K562 (cell line): Measurements from ENCODE around the gene IL17REL. TPM values are rescaled to one million over a fixed set of nuclear protein-coding genes. Genes with fewer than 3 reads are reported as not detected.

Experiments used
- ATAC-seq: fragments of 200-7000 bp; cut with Tn5 transposase; 3 replicates; pipeline ENCODE4 v1.9.1; 2020; ENCODE audit warnings: moderate library complexity
- BruUV-seq: library from RNA; stranded (reverse); fragments of 400-500 nt; replicated peaks from 2 replicates; lab custom pipeline; 2021; lab: Mats Ljungman, UMichigan
- CTCF ChIA-PET: fragments of 300-600 bp; formaldehyde crosslinking; extraction: SDS; loops from one replicate; lab custom pipeline; 2021; ENCODE audit warnings: low intra/inter-chr PET ratio; lab: Yijun Ruan, JAX
- POLR2A ChIA-PET: fragments of 300-600, 350-650 bp; sonication (Branson Sonifier 250); formaldehyde crosslinking; extraction: SDS; loops from one replicate; lab custom pipeline; 2021; ENCODE audit warnings: antibody characterized with exemption, inconsistent platforms; lab: Yijun Ruan, JAX
- DNase-seq, 4 experiments: peaks; one replicate each; pipeline versions ENCODE4 v3.0.0 to v3.0.0-alpha.2; 2011 to 2018; ENCODE audit warnings: low spot score in 3 of 4, mixed read lengths in 3 of 4; ENCODE audit errors: extremely low read depth in 1 of 4
- FAIRE-seq: peaks from 2 replicates; lab custom pipeline; 2011; peaks lifted over from hg19 to GRCh38; lab: Jason Lieb, UNC
- H2AFZ ChIP-seq: 2 replicates; pipeline ENCODE4 v1.6.0; 2011; ENCODE audit warnings: low read depth, low read length, control low read depth, inconsistent platforms
- H3K27ac ChIP-seq: fragments of 200-600 bp; 3 replicates; pipeline ENCODE4 v1.8.0; 2011; ENCODE audit warnings: low read depth, mild to moderate bottlenecking, control low read depth, inconsistent platforms, low read length, moderate library complexity, mixed read lengths; ENCODE audit errors: extremely low read depth
- H3K27me3 ChIP-seq, 2 experiments: fragments of 300-600 bp in 1 of 2; 2 replicates in 1 of 2; 3 replicates in 1 of 2; pipeline versions ENCODE4 v1.6.0 to v1.8.0; 2011; ENCODE audit warnings: inconsistent platforms in 2 of 2, low read length in 2 of 2, mild to moderate bottlenecking in 1 of 2, mixed read lengths in 1 of 2, moderate library complexity in 1 of 2; ENCODE audit not compliant: control insufficient read depth in 2 of 2, insufficient read depth in 2 of 2
- H3K36me3 ChIP-seq: fragments of 300-600 bp; 3 replicates; pipeline ENCODE4 v1.8.0; 2011; ENCODE audit warnings: mild to moderate bottlenecking, low read length, inconsistent platforms; ENCODE audit not compliant: control insufficient read depth, insufficient read depth
- H3K4me1 ChIP-seq, 2 experiments: fragments of 200-600 bp in 1 of 2; replicated peaks in 1 of 2; 2 replicates in 1 of 2; 3 replicates in 1 of 2; pipeline versions ENCODE4 v1.5.1 to v1.8.0; 2011; ENCODE audit warnings: inconsistent platforms in 2 of 2, low read length in 2 of 2, mild to moderate bottlenecking in 1 of 2, mixed read lengths in 1 of 2, moderate library complexity in 1 of 2; ENCODE audit not compliant: control insufficient read depth in 2 of 2, insufficient read depth in 2 of 2
- H3K4me2 ChIP-seq: 2 replicates; pipeline ENCODE4 v1.6.1; 2011; ENCODE audit warnings: low read length, control low read depth, inconsistent platforms, mixed read lengths; ENCODE audit not compliant: insufficient read depth
- H3K4me3 ChIP-seq: fragments of 200-600 bp; sonication (generic), shearing (Covaris generic); 2 replicates; pipeline ENCODE4 v1.5.1; 2016; ENCODE audit warnings: control low read depth, inconsistent platforms
- H3K79me2 ChIP-seq: fragments of 200-600 bp; 3 replicates; pipeline ENCODE4 v1.8.0; 2011; ENCODE audit warnings: low read length, inconsistent platforms; ENCODE audit not compliant: control insufficient read depth, insufficient read depth
- H3K9ac ChIP-seq, 2 experiments: 2 replicates each; pipeline versions ENCODE4 v1.6.0 to v1.6.1; 2011; ENCODE audit warnings: low read depth in 2 of 2, low read length in 2 of 2, control low read depth in 1 of 2, inconsistent platforms in 1 of 2, mild to moderate bottlenecking in 1 of 2, mixed read lengths in 1 of 2; ENCODE audit not compliant: insufficient read depth in 1 of 2
- H3K9me1 ChIP-seq: one replicate; pipeline ENCODE4 v1.6.0; 2011; ENCODE audit warnings: inconsistent platforms, mild to moderate bottlenecking, low read length, moderate library complexity; ENCODE audit not compliant: control insufficient read depth, insufficient read depth
- H3K9me3 ChIP-seq: replicated peaks from 2 replicates; pipeline ENCODE4 v1.5.1; 2011; ENCODE audit warnings: low read depth, low read length, inconsistent platforms; ENCODE audit not compliant: control insufficient read depth, insufficient read depth
- H4K20me1 ChIP-seq: replicated peaks from 2 replicates; pipeline ENCODE4 v1.6.1; 2011; ENCODE audit warnings: low read length, inconsistent platforms, mixed read lengths; ENCODE audit not compliant: control insufficient read depth, insufficient read depth
- BMI1 ChIP-seq: fragments of 150-350 bp; IDR thresholded peaks from 2 replicates; pipeline ENCODE4 v1.6.1; 2014; ENCODE audit warnings: low read length
- EHMT2 ChIP-seq: fragments of 450-650 bp; IDR thresholded peaks from 2 replicates; pipeline ENCODE4 v1.6.1; 2018; ENCODE audit warnings: antibody characterized with exemption
- GATA2 ChIP-seq: sonication (generic); formaldehyde crosslinking; IDR thresholded peaks from 2 replicates; pipeline ENCODE4 v1.4.0; 2020; ENCODE audit warnings: mild to moderate bottlenecking, missing genetic modification reagents
- JUND ChIP-seq, 2 experiments: IDR thresholded peaks; 2 replicates in 1 of 2; 3 replicates in 1 of 2; pipeline ENCODE4 v1.6.1; 2011; ENCODE audit warnings: borderline replicate concordance in 2 of 2, low read depth in 2 of 2, low read length in 2 of 2, improper control_type of control experiment in 1 of 2, missing biosample characterization in 1 of 2, missing genetic modification characterization in 1 of 2, missing genetic modification reagents in 1 of 2
- MTA3 ChIP-seq: fragments of 450-650 bp; formaldehyde crosslinking; IDR thresholded peaks from 2 replicates; pipeline ENCODE4 v1.6.1; 2017; ENCODE audit warnings: mild to moderate bottlenecking, borderline replicate concordance
- NR4A1 ChIP-seq, 2 experiments: fragments of 250-450 bp in 1 of 2; fragments of 450-650 bp in 1 of 2; sonication (Bioruptor Pico) in 1 of 2; IDR thresholded peaks; 2 replicates each; pipeline versions ENCODE4 v1.4.0 to v1.6.1; 2016 to 2020; ENCODE audit warnings: mild to moderate bottlenecking in 2 of 2, missing compliant biosample characterization in 1 of 2, missing genetic modification characterization in 1 of 2, moderate library complexity in 1 of 2
- RBM22 ChIP-seq: fragments of 200-400 bp; formaldehyde crosslinking; IDR thresholded peaks from 2 replicates; pipeline ENCODE4 v1.6.1; 2018; ENCODE audit warnings: low read length, low read depth; ENCODE audit not compliant: poor library complexity, severe bottlenecking
- RBM39 ChIP-seq: fragments of 200-400 bp; formaldehyde crosslinking; optimal IDR thresholded peaks from 2 replicates; pipeline ENCODE3; 2018; ENCODE audit warnings: low read depth, low read length
- SRSF7 ChIP-seq: fragments of 200-400 bp; formaldehyde crosslinking; optimal IDR thresholded peaks from 2 replicates; pipeline ENCODE3; 2017; ENCODE audit warnings: mild to moderate bottlenecking, low read depth, low read length
- XRCC3 ChIP-seq: fragments of 450-650 bp; IDR thresholded peaks from 2 replicates; pipeline ENCODE4 v1.6.1; 2017; ENCODE audit warnings: mild to moderate bottlenecking, moderate library complexity
- ZKSCAN3 ChIP-seq: fragments of 250-450 bp; sonication (Bioruptor Pico); IDR thresholded peaks from 2 replicates; pipeline ENCODE4 v1.4.0; 2020
- ZNF124 ChIP-seq: sonication (generic); formaldehyde crosslinking; IDR thresholded peaks from 2 replicates; pipeline ENCODE4 v1.8.1; 2022; ENCODE audit warnings: missing genetic modification reagents
- ZNF311 ChIP-seq: fragments of 250-450 bp; sonication (Bioruptor Pico); IDR thresholded peaks from 2 replicates; pipeline ENCODE4 v1.4.0; 2020; ENCODE audit warnings: mild to moderate bottlenecking, moderate library complexity
- WGBS: fragments of 100-300 bp; shearing (Covaris generic); methylation state at CpG from one replicate; pipeline ENCODE4 v1.1.6; 2016; ENCODE audit warnings: low coverage, mixed read lengths; ENCODE audit not compliant: insufficient coverage; ENCODE audit errors: missing lambda C conversion rate; 5-methylcytosine and 5-hydroxymethylcytosine counted together
- in situ Hi-C: fragments of 300-500 bp; cut with MboI; formaldehyde crosslinking; loops from 4 replicates; pipeline ENCODE4 v1.15.0; 2018; ENCODE audit warnings: inconsistent platforms, mixed read lengths
- intact Hi-C: fragments of 100-400 bp; cut with micrococcal nuclease; formaldehyde crosslinking; loops from 2 replicates; pipeline ENCODE4 v1.14.2; 2022
- polyA plus RNA-seq, 8 experiments: library from polyadenylated mRNA; depleted of rRNA in 4 of 8; stranded (reverse) in 5 of 8; unstranded in 3 of 8; fragments of >200 nt; fragmentation: Nextera tagmentation in 2 of 8; fragmentation: Illumina TruSeq in 1 of 8; extraction: Ambion mirVana in 2 of 8; extraction: Trizol in 1 of 8; gene quantifications; 2 replicates each; pipeline versions ENCODE4 v1.2.1 to v1.2.3, GENCODE V29; 2011 to 2014; ENCODE audit warnings: inconsistent platforms in 1 of 8, missing spikeins in 1 of 8
- total RNA-seq, 7 experiments: library from RNA; depleted of rRNA in 6 of 7; stranded (reverse); fragments of >200 nt in 6 of 7; fragmentation: Illumina TruSeq in 2 of 7; extraction: Trizol in 2 of 7; gene quantifications; 2 replicates each; pipeline versions ENCODE4 v1.2.1 to v1.2.3, GENCODE V29; 2011 to 2021; ENCODE audit warnings: low replicate concordance in 1 of 7
- TF ChIP-seq, protein P1 (sequence below): fragments of 250-450 bp; sonication (Bioruptor Pico); IDR thresholded peaks from 2 replicates; pipeline ENCODE4 v1.5.0; 2021

The IL17REL gene
- total and polyA plus RNA-seq, 9 of the 15 experiments (the other 6 are each of a cell fraction or from before 2014, with no cell fraction given), result 0.05 to 0.42 (median 0.11) TPM; not detected in 4

DNA sequence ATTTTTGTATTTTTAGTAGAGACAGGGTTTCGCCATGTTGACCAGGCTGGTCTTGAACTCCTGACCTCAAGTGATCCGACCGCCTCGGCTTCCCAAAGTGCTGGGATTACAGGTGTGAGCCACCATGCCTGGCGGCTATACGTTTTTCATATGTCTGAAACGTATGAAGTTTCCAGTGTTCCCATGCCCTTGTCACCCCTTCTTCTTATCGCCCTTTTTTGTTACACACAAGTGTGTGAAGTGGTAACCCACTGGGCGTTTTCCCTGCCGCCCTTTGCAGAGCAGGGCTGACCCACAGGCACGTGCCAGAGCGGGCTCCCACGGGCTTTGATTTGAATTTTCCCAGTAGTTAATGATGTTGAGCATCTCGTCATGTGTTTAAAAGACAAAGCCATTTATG is 35.0 kb downstream of the IL17REL start:
- Histone ChIP-seq H3K9me1 (no peaks in the 10 kb centered on the region), H3K27ac (no peak overlapping the region), H3K4me2 (no peak overlapping the region), H3K36me3 (no peaks in the 10 kb centered on the region)
- ChIA-PET CTCF (no interaction called here), POLR2A (no interaction called here)
- TF ChIP-seq BMI1, result no peak
- no peak for TF ChIP-seq NR4A1 (CRISPR knock-in tag; IDR thresholded peaks at IDR 0.05)
- no peak for TF ChIP-seq NR4A1 (tag; IDR thresholded peaks at IDR 0.05)
- TF ChIP-seq ZNF124, result no peak
- TF ChIP-seq MTA3, result no peak
- TF ChIP-seq RBM39, result no peak
- no peak for TF ChIP-seq ZKSCAN3 (CRISPR knock-in tag)
- TF ChIP-seq, protein P1, sequence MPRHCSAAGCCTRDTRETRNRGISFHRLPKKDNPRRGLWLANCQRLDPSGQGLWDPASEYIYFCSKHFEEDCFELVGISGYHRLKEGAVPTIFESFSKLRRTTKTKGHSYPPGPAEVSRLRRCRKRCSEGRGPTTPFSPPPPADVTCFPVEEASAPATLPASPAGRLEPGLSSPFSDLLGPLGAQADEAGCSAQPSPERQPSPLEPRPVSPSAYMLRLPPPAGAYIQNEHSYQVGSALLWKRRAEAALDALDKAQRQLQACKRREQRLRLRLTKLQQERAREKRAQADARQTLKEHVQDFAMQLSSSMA (CRISPR knock-in tag), result no peak
- no peak for TF ChIP-seq GATA2
- TF ChIP-seq XRCC3, result no peak
- no peak for TF ChIP-seq EHMT2
- TF ChIP-seq JUND (IDR thresholded peaks at IDR 0.05; ENCODE audit: borderline replicate concordance, low read depth, low read length), result no peak
- no peak for TF ChIP-seq JUND (tag; IDR thresholded peaks at IDR 0.05; ENCODE audit: borderline replicate concordance, low read depth, low read length)
- no peak for TF ChIP-seq SRSF7
- no peak for TF ChIP-seq ZNF311 (CRISPR knock-in tag)
- TF ChIP-seq RBM22, result no peak
- TF ChIP-seq, all 486 proteins: peak for 0
- 68% methylated on average over 13 of the region's 14 CpGs for WGBS
- DNase-seq (no peak), ATAC-seq (no peak), FAIRE-seq (no peak)
- Histone ChIP-seq H3K9me3 (no peaks in the 10 kb centered on the region), H3K27me3 (no peaks in the 10 kb centered on the region; a peak in 1 of 5 replicates), H3K9ac (no peak overlapping the region), H3K4me3 (no peak overlapping the region), H2AFZ (no peak overlapping the region), H4K20me1 (no peaks in the 10 kb centered on the region), H3K79me2 (peaks cover 5% of the 10 kb centered on the region; the same call in 1 of the 3 replicates), H3K4me1 (peaks cover 7 to 19% of the 10 kb centered on the region in 2 experiments; a peak in 4 of 5 replicates)
- in situ Hi-C loops (no loop called here), intact Hi-C loops (no loop called here)
- no TSS peak for BruUV-seq
